Central memory CD4-positive, alpha-beta T cell (primary cell): Measurements from ENCODE around the gene KLC4.
"Not testable (repeated sequence)": the region's sequence is repeated elsewhere in the genome, so short reads cannot be mapped to it uniquely, and the experiment has no call there.

Experiments
- DNase-seq: peaks from one replicate; pipeline ENCODE4 v3.0.0; 2022

KLC4 gene

GRCh38 chr6:43036712-43037111, 22.7 kb upstream of the KLC4 start:
- DNase-seq = no peak

GRCh38 chr6:43037197-43037596, 22.2 kb upstream of the KLC4 start:
- no peak for DNase-seq

- no peak for DNase-seq
Measured at GRCh38 chr6:43037706-43038105, 21.7 kb upstream of the KLC4 start.

GRCh38 chr6:43038727-43039126, 20.7 kb upstream of the KLC4 start:
- DNase-seq = no peak

- DNase-seq = no peak
Measured at GRCh38 chr6:43040542-43041257, 18.7 kb upstream of the KLC4 start.

- not testable (repeated sequence) for DNase-seq
Measured at GRCh38 chr6:43041475-43041874, 18.0 kb upstream of the KLC4 start.

- DNase-seq = no peak
Measured at GRCh38 chr6:43043310-43043709, 16.1 kb upstream of the KLC4 start.

- DNase-seq = no peak
Measured at GRCh38 chr6:43045371-43045930, 14.0 kb upstream of the KLC4 start.

GRCh38 chr6:43047998-43048397, 11.4 kb upstream of the KLC4 start:
- DNase-seq = no peak

GRCh38 chr6:43050981-43051380, 8.4 kb upstream of the KLC4 start:
- no peak for DNase-seq

- no peak for DNase-seq
Measured at GRCh38 chr6:43052225-43052841, 7.1 kb upstream of the KLC4 start.

- no peak for DNase-seq
Measured at GRCh38 chr6:43052842-43053544, 6.4 kb upstream of the KLC4 start.

GRCh38 chr6:43053545-43054205, 5.8 kb upstream of the KLC4 start, which contains the start of gene CUL7:
TSS of gene CUL7 (minus strand) at chr6:43053851. CDS start at chr6:43052788, 1,063 bp downstream.
- DNase-seq = peak; percentile 89

- no peak for DNase-seq
Measured at GRCh38 chr6:43054206-43054943, 5.1 kb upstream of the KLC4 start.

GRCh38 chr6:43055966-43056365, 3.5 kb upstream of the KLC4 start:
- DNase-seq = no peak

- DNase-seq = no peak
Measured at GRCh38 chr6:43058531-43058930, 900 bp upstream of the KLC4 start.

- DNase-seq = no peak
Measured at GRCh38 chr6:43060034-43060754, 763 bp downstream of the KLC4 start.

GRCh38 chr6:43060755-43061633, 1.6 kb downstream of the KLC4 start:
- no peak for DNase-seq

GRCh38 chr6:43061861-43062260, 2.4 kb downstream of the KLC4 start:
- DNase-seq = no peak

- no peak for DNase-seq
Measured at GRCh38 chr6:43062818-43063217, 3.4 kb downstream of the KLC4 start.
